GM19240 (cell line): ENCODE measurements around the gene SANBR.
"Not testable (repeated sequence)": the region's sequence is repeated elsewhere in the genome, so short reads cannot be mapped to it uniquely, and the experiment has no call there.

ENCODE experiments used
- DNase-seq: peaks from one replicate; pipeline ENCODE4 v3.0.0; 2011; ENCODE audit warnings: low spot score; ENCODE audit not compliant: insufficient read length

Gene SANBR

GRCh38 chr2:61065714-61066709, at the start of gene SANBR:
TSS of gene SANBR (plus strand) at chr2:61065871. CDS start at chr2:61070351, 4,480 bp downstream.
- peak; percentile 61 for DNase-seq

GRCh38 chr2:61015976-61016375, 49.7 kb upstream of the SANBR start:
- no peak for DNase-seq

GRCh38 chr2:61016392-61017002, 49.2 kb upstream of the SANBR start:
- DNase-seq = no peak

- DNase-seq = peak; percentile 51
These were observed 48.6 kb upstream of the SANBR start for GRCh38 chr2:61017003-61017555.

- DNase-seq = peak; percentile 60
These were observed 47.9 kb upstream of the SANBR start, which contains the start of the genes PEX13 and PUS10 for GRCh38 chr2:61017556-61018317. TSS of gene PEX13 (plus strand) at chr2:61017720. CDS start at chr2:61017760, 40 bp downstream. TSS of gene PUS10 (minus strand) at chr2:61018255. CDS start at chr2:61011890, 6,365 bp downstream.

GRCh38 chr2:61018318-61018755, 47.3 kb upstream of the SANBR start:
- DNase-seq = no peak

- no peak for DNase-seq
These were observed 46.9 kb upstream of the SANBR start for GRCh38 chr2:61018798-61019197.

GRCh38 chr2:61021228-61021660, 44.4 kb upstream of the SANBR start:
- DNase-seq = no peak

GRCh38 chr2:61023670-61024069, 42.0 kb upstream of the SANBR start:
- no peak for DNase-seq

GRCh38 chr2:61029533-61029932, 36.1 kb upstream of the SANBR start:
- DNase-seq = no peak

- not testable (repeated sequence) for DNase-seq
These were observed 31.1 kb upstream of the SANBR start for GRCh38 chr2:61034592-61034991.

- DNase-seq = not testable (repeated sequence)
These were observed 29.0 kb upstream of the SANBR start for GRCh38 chr2:61036643-61037042.

- DNase-seq = no peak
These were observed 22.9 kb upstream of the SANBR start for GRCh38 chr2:61042807-61043206.

- DNase-seq = no peak
These were observed 21.0 kb upstream of the SANBR start for GRCh38 chr2:61044636-61045035.

GRCh38 chr2:61045226-61045625, 20.4 kb upstream of the SANBR start:
- DNase-seq = no peak

GRCh38 chr2:61045999-61046398, 19.7 kb upstream of the SANBR start:
- DNase-seq = no peak

GRCh38 chr2:61055557-61055956, 10.1 kb upstream of the SANBR start:
- no peak for DNase-seq

GRCh38 chr2:61057562-61057961, 8.1 kb upstream of the SANBR start:
- no peak for DNase-seq

- DNase-seq = no peak
These were observed 6.3 kb upstream of the SANBR start for GRCh38 chr2:61059382-61059781.

- DNase-seq = no peak
These were observed 8.4 kb downstream of the SANBR start for GRCh38 chr2:61074100-61074499.

- no peak for DNase-seq
These were observed 20.2 kb downstream of the SANBR start for GRCh38 chr2:61085883-61086282.
